ENCODE measurements around the gene DECR2. TPM values are rescaled to one million over a fixed set of nuclear protein-coding genes. Genes with fewer than 3 reads are reported as not detected.
A peak's percentile ranks its signal among the peaks of the same experiment; 100 is the strongest.

The DECR2 gene
- total and polyA plus RNA-seq, 2 of the 13 experiments (the other 11 are each of a cell fraction or from before 2014, with no cell fraction given), result 36.3 to 44.6 TPM

DNA sequence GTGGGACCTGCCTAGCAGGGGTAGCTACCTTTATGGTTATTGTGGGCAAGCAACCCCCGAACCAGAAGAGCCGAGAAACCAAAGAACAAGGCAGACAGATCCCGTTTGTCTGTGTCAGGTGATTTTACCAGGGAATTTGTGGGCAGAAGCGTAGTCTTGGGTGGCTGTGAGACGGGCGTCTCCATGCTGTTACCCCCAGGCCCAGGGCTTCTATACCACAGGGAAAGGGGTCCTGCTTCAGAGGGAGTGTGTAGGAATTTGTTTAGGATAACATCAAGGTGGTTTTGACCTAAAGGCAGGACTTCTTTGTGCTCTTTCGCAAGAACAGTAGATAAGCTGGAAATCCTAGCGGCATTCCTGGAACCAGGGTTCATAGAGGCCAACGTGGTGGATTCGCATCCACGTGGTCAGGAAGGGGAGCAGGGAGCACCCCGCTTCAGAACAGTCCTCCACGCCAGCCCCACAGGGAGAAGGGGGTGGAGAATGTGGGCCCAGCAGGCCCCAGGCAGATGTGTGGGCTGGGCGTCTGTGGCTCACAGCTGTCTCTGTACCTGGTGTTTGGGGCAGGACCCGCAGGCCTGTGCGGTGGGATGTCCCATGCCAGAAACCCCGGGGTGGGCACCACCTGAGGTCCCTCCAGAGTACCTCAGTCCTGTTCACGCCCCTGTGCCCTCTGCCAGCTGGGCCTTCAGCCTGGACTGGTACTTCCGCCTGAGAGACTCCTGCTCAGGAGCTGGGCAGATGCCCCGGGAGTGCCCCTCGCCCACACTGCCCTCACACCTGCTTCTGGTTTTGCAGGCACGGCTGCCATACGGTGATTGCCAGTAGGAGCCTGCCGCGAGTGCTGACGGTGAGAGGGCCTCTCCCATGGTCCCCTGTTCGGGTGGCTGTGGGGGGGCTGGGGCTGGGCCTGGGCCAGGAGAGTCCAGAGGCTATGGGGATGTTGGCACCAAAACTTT lies 4.1 kb downstream of the DECR2 start (continued):
- no peak for TF ChIP-seq ZNF737 (CRISPR knock-in tag; IDR thresholded peaks at IDR 0.05; ENCODE audit: borderline replicate concordance)
- no peak for TF ChIP-seq PAF1 (CRISPR knock-in tag; IDR thresholded peaks at IDR 0.05)
- TF ChIP-seq SP5 (CRISPR knock-in tag; IDR thresholded peaks at IDR 0.05; ENCODE audit: borderline replicate concordance, low read depth), result peak; percentile 80
- peak; percentile 93; the same call in 1 of the 2 replicates for TF ChIP-seq ZNF580 (CRISPR knock-in tag; IDR thresholded peaks at IDR 0.05; ENCODE audit: borderline replicate concordance, low read depth)
- peak; percentile 98 for TF ChIP-seq HNRNPL (IDR thresholded peaks at IDR 0.05; ENCODE audit: low read depth, low read length)
- no peak for TF ChIP-seq HDAC6 (IDR thresholded peaks at IDR 0.05; ENCODE audit: low read depth, low read length)
- TF ChIP-seq ZNF644 (CRISPR knock-in tag; IDR thresholded peaks at IDR 0.05; ENCODE audit: low read depth), result peak; percentile 52; the same call in 1 of the 2 replicates
- no peak for TF ChIP-seq FOXK2 (IDR thresholded peaks at IDR 0.05)
- peak; percentile 92 for TF ChIP-seq PATZ1 (CRISPR knock-in tag; IDR thresholded peaks at IDR 0.05)
- no peak; the same call in none of the 2 replicates for TF ChIP-seq GABPB1 (CRISPR knock-in tag; IDR thresholded peaks at IDR 0.05)
- TF ChIP-seq PRPF4 (IDR thresholded peaks at IDR 0.05; ENCODE audit: low read depth, low read length, poor library complexity, severe bottlenecking), result no peak
- peak; percentile 90 for TF ChIP-seq HMG20A (CRISPR knock-in tag; IDR thresholded peaks at IDR 0.05; ENCODE audit: borderline replicate concordance)
- no peak for TF ChIP-seq ZNF282 (IDR thresholded peaks at IDR 0.05; ENCODE audit: partially characterized antibody)
- no peak for TF ChIP-seq SP2 (CRISPR knock-in tag; IDR thresholded peaks at IDR 0.05)
- TF ChIP-seq SIX4 (CRISPR knock-in tag; IDR thresholded peaks at IDR 0.05), result peak; percentile 69; the same call in 1 of the 2 replicates
- TF ChIP-seq TBP (CRISPR knock-in tag; IDR thresholded peaks at IDR 0.05), result no peak
- TF ChIP-seq, protein P1, sequence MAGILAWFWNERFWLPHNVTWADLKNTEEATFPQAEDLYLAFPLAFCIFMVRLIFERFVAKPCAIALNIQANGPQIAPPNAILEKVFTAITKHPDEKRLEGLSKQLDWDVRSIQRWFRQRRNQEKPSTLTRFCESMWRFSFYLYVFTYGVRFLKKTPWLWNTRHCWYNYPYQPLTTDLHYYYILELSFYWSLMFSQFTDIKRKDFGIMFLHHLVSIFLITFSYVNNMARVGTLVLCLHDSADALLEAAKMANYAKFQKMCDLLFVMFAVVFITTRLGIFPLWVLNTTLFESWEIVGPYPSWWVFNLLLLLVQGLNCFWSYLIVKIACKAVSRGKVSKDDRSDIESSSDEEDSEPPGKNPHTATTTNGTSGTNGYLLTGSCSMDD (CRISPR knock-in tag; IDR thresholded peaks at IDR 0.05), result no peak
- TF ChIP-seq PPARG (CRISPR knock-in tag; conservative IDR thresholded peaks at IDR 0.05), result peak; percentile 75
- TF ChIP-seq EHMT2 (IDR thresholded peaks at IDR 0.05; ENCODE audit: borderline replicate concordance, low read depth, low read length), result no peak
- TF ChIP-seq RFX5 (IDR thresholded peaks at IDR 0.05; ENCODE audit: low read depth, low read length), result no peak
- TF ChIP-seq RARG (CRISPR knock-in tag; IDR thresholded peaks at IDR 0.05; ENCODE audit: low read depth), result 0 out of 2 replicates have a peak, but pooled peaks have one; percentile 43
- peak; percentile 83; the same call in 1 of the 2 replicates for TF ChIP-seq ZNF749 (CRISPR knock-in tag; IDR thresholded peaks at IDR 0.05; ENCODE audit: borderline replicate concordance)
- TF ChIP-seq REST (IDR thresholded peaks at IDR 0.05; ENCODE audit: borderline replicate concordance in 1 of 2, low read depth in 1 of 2, low read length in 2 of 2), result peak in 1 of 2 experiments; percentile 57; a peak in 1 of 4 replicates

All from HepG2 (cell line).